Kidney glomerular epithelial cell (primary cell): ENCODE measurements around the gene PAH.
"Not testable (repeated sequence)": the region's sequence is repeated elsewhere in the genome, so short reads cannot be mapped to it uniquely, and the experiment has no call there.

Experiments
- DNase-seq: peaks from one replicate; lab custom pipeline; 2025; lab: John Stamatoyannopoulos, UW

The PAH gene

GRCh38 chr12:102891756-102892155 lies 25.3 kb downstream of the PAH start:
- DNase-seq: no peak

GRCh38 chr12:102888511-102888910 lies 28.5 kb downstream of the PAH start:
- no peak for DNase-seq

GRCh38 chr12:102885043-102885932 lies 31.8 kb downstream of the PAH start:
- no peak for DNase-seq

GRCh38 chr12:102883204-102883799 lies 33.7 kb downstream of the PAH start:
- DNase-seq: peak; percentile 8

GRCh38 chr12:102880783-102881182 lies 36.3 kb downstream of the PAH start:
- no peak for DNase-seq

GRCh38 chr12:102879144-102879763 lies 37.8 kb downstream of the PAH start:
- DNase-seq: peak; percentile 82

GRCh38 chr12:102876883-102877282 lies 40.2 kb downstream of the PAH start:
- no peak for DNase-seq

- no peak for DNase-seq
Observed at GRCh38 chr12:102874819-102875218, 42.2 kb downstream of the PAH start.

- DNase-seq: no peak
Observed at GRCh38 chr12:102873077-102873476, 44.0 kb downstream of the PAH start.

GRCh38 chr12:102871014-102871413 lies 46.0 kb downstream of the PAH start:
- no peak for DNase-seq

- DNase-seq: no peak
Observed at GRCh38 chr12:102869571-102869970, 47.5 kb downstream of the PAH start.

GRCh38 chr12:102865821-102866615 lies 51.0 kb downstream of the PAH start:
- no peak for DNase-seq

- no peak for DNase-seq
Observed at GRCh38 chr12:102862486-102862885, 54.6 kb downstream of the PAH start.

GRCh38 chr12:102851246-102851645 lies 65.8 kb downstream of the PAH start:
- DNase-seq: peak; percentile 8

GRCh38 chr12:102849722-102850447 lies 67.2 kb downstream of the PAH start:
- DNase-seq: no peak

GRCh38 chr12:102848832-102849231 lies 68.2 kb downstream of the PAH start:
- no peak for DNase-seq

GRCh38 chr12:102847131-102847530 lies 69.9 kb downstream of the PAH start:
- no peak for DNase-seq

- DNase-seq: peak; percentile 21
Observed at GRCh38 chr12:102833687-102834441, 83.2 kb downstream of the PAH start.

- DNase-seq: not testable (repeated sequence)
Observed at GRCh38 chr12:102832826-102833225, 84.2 kb downstream of the PAH start.

GRCh38 chr12:102824218-102824835 lies 92.7 kb downstream of the PAH start:
- peak; percentile 46 for DNase-seq
